HG02610 (cell line): ENCODE results near the gene FNBP1L.
A peak's percentile ranks its signal among the peaks of the same experiment; 100 is the strongest.
"Not testable (repeated sequence)": the region's sequence is repeated elsewhere in the genome, so short reads cannot be mapped to it uniquely, and the experiment has no call there.

ENCODE experiments used
- ATAC-seq: cut with Tn5 transposase; IDR thresholded peaks from one replicate; pipeline ENCODE4 v1.9.1; 2021; ENCODE audit warnings: mild to moderate bottlenecking, moderate library complexity; ENCODE audit not compliant: unreplicated experiment

FNBP1L gene

GRCh38 chr1:93588206-93588605, 140.3 kb downstream of the FNBP1L start:
- no peak for ATAC-seq

DNA sequence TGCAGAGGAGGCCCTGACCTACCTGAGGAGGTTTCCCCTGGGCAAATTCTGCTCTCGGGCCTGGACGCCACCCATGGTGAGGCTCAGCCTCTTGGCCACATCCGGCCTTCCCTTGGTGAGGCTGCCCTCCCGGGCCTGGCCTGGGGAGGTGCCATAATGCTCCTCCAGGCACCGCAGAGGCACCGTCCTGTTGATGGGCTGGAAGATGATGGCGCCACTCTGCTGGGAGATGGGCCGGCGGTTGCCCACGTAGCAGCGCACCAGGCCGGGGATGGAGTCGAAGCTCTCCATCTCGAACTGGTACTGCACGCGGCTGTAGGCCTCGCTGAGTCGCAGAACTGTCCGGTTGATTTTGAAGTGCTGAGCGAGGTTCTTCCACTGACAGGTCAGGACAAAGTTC, 141.0 kb downstream of the FNBP1L start:
- ATAC-seq = no peak

DNA sequence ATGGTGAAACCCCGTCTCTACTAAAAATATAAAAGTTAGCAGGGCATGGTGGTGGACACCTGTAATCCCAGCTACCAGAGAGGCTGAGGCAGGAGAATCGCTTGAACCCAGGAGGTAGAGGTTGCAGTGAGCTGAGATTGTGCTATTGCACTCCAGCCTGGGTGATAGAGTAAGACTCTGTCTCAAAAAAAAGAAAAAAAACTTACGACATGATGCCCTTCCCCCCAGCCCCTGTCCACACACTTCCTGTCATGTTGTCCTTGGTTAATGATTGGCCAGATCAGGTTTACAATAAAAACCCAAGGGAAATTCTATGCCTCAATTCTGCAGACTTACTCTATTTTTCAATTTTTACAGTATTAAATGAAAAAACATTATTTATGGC, 143.4 kb downstream of the FNBP1L start:
- ATAC-seq = not testable (repeated sequence)

DNA sequence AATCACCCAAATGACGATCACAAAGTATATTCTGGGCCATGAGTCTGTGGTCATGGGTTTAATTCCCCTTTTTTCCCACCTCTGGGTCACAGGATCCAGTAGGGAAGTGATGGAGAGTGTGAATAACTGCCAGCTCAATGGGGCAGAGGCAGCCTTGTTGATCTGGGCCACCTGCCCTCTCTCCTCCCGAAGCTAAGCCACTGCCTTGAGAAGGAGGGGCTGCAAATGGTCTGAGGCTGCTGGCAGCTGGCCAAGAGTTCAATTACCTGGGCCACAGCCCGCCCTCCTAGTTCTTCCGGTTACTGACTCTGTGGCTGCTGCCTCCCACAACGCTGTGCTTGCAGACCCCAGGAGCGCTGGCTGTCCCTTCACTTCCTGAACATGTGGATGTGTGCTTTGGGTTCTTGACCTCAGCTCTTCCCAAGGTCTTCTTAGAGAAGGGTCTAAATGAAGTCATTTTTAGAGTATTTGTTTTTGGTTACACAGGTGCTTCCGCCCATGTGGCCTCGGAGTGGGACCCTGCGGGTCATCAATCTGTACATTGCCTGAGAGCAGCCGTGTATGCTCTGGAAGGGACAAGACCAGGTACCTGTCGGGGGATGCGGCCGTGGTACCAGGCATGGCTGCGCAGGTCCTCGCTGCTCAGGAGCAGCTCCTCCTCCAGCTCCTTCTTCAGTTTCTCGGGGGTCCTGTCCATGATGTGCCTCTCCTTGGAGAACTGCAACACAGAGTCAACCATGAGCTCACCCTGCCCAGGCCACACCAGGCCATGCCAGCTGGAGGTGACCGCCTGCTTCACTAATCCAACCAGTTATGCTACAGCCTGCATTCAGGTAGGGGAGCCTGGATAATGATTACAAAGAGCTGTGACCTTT, 144.0 kb downstream of the FNBP1L start:
- peak; percentile 81 for ATAC-seq

DNA sequence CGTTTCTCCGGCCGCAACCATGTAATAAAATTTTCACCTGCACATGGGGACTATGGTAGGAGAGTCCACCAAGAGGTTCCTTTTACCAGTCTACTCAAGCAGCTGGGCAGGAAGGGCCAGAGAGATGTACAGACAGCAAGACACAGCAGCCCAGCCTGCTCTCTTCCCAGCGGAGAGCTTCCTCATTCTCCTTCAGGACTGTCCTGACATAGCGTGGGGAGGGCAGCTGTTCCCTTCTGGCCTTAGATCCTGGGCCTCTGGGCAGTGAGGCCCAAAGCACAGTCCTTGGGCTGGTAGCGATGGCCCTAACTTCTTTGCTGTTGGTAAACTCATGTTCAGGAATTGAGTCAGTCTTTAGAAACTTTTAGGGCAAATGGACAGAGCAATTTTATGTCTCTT, 144.6 kb downstream of the FNBP1L start:
- no peak for ATAC-seq

DNA sequence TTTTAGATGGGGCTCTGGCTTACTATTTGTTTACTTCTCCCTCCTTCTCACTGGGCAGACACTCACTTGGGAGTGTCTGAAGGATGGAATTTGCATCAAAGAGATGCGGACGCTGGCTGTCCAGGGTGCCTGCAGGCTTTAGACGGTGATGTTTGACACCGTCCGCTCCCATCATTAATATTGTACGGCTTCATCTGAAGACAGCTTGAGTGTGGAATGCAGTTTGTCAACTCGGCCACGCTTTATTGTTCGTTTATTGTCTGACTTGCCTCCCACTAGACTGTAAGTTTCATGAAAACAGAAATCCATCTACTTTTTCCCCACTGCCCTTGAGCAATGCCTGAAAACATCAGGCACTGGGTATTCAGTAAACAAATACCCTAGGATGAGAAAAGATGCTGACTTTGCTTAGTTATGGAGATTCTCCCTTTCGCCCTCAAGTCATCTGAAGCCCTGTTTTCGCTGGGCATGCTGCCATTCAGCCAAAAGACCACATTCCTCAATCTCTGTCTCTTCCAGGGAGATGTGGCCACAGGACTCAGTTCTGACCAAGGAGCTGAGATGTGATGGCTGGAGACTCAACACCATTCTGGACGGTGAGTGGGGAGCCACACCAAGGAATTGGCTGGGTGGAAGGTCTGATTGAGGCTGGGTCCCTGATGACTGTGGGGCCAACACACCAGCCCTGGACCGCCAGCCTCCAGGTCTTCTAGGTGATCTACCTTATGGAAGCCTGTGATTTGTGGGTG, 146.1 kb downstream of the FNBP1L start:
- no peak for ATAC-seq

- no peak for ATAC-seq
These were observed 146.6 kb downstream of the FNBP1L start for GRCh38 chr1:93594603-93594880.

- ATAC-seq = no peak
These were observed 147.3 kb downstream of the FNBP1L start for GRCh38 chr1:93595266-93595665.

- ATAC-seq = no peak
These were observed 147.8 kb downstream of the FNBP1L start for GRCh38 chr1:93595743-93596142.

- ATAC-seq = no peak
These were observed 148.6 kb downstream of the FNBP1L start for GRCh38 chr1:93596329-93597089.

GRCh38 chr1:93597709-93598108, 149.8 kb downstream of the FNBP1L start:
- no peak for ATAC-seq

DNA sequence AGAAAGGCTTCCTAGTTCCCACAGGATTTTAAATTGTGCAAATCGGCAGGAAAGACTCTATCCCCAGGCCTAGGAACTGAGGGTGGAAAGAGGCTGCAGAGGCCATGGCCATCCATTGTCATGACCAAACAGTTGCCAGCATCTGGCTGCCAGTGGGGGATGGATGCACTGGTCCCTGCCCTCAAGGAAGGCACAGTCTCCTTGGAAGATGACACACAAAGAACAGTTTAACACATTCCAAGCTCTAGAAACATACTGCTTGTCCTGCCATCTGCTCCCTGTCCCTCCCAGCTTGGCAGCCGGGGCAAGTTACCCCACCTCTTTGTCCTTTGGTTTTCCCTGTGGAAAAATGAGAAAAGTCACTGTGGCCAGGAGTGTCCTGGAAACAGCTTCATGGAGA, 150.5 kb downstream of the FNBP1L start:
- no peak for ATAC-seq

DNA sequence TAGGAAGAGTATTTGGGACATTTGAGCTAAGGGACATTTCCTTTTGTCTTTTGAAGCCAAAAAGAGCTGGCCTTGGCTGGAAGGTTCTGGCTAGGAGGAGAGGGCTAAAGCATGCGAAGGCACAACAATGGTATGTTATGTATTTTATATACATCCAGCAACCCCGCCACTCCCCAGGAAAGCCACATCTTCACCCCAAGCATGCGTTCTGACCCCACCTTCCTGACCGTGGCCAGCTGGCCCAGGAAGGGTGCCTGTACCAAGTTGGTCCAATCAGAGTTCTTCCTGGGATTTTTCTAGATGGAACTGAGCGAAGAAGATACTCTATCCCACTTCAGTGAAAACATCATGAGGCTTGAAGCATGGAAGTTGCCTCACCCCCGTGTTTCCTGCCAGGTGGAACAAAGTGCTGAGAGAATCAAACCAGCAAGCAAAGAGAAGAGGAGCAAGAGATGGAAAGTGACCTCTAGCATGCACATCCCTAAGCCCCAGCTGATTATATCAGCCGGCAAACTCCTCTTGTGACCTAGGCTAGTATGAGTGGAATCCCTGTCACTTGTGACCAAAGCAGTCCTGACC, 151.0 kb downstream of the FNBP1L start:
- ATAC-seq = no peak

DNA sequence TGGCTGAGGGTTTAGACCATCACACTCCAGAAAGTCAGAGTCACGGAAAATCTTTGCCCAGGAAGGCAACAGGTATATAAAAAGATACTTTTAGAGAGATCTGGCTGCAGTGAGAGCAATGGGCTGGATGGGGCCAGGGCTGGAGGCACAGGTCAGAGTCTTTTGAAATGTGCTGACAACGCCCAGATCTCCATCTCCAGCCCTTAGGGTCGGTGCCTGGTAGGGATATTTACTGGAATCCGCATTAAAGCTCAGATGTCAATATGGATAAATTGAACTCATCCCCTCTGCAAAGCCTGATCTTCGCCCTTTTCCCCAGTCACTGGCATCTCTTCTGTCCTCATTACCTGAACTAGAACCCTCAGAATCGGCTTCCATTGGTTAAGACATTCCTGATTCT, 151.6 kb downstream of the FNBP1L start:
- ATAC-seq = no peak

- no peak for ATAC-seq
These were observed 152.7 kb downstream of the FNBP1L start for GRCh38 chr1:93600663-93601062.

DNA sequence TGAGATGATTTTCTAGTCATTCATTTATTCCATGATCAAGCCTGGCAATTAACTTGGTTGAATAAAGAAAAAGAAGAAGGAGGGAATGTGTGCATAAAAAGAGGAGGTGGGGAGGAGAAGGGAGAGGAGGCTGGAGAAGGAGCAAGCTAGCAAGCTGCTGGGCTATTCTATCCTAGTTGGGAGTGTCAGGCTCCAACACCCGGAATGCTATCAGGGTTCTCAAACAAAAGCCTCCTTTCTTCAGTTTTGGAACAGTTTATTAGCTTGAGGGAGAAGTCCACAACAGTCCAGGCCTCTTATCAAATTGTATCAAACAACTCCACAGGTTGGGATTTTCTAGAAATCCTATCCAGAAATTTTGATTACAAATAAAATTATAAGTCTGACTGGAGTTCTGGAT, 153.8 kb downstream of the FNBP1L start:
- ATAC-seq = no peak

DNA sequence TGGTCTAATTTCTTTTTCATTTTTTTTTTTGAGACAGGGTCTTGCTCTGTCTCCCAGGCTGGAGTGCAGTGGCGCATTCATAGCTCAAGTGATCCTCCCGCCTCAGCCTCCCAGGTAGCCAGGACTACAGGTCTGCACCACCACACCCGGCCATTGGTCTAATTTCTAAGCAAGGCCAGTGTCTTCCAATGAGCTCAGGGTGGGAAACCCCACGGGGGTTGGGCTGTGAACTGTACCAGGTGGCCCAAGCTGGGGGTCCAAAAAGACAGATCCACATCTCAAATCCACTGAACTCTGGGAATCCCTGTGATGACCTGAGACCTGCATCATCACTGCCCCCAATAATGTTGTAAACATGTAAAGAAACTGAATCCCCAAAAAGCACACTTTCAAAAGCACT, 154.2 kb downstream of the FNBP1L start:
- ATAC-seq = no peak

DNA sequence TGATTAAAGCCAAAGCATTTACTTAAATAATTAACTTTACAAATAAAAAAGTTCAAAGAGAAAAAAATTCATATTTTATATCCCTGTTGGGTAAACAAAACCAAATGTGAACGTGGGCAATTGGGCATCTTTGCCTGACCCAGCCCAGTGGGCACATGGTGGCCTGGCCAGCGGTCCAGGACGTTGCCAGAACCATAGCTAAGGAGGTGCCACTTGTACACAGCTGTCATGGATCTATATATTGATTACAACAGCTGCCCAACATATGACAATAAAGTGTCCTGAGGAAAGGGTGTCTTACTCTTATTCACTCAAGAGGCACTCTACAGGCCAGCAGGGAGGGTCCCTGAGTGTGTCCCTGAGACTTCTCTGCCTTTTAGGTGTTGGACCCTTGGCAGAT, 155.2 kb downstream of the FNBP1L start:
- ATAC-seq = no peak

DNA sequence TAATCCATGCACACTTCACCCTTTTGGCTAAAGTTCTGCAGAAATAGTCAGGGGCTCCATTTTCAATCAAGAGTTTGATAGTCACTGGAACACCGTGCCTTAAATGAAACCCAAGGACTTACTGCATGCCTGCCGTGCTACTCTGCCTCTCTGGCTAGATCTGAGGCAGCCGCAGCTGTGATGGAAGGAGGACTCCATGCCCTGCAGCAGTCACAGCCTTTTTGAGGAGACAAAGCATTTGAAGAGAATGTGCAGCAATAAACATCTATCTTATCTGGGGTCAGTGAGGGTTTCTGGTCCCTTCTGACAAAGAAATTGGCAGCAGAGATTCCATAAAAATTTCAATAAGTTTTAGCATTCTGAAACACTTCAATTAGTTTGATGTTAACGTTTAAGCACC, 155.7 kb downstream of the FNBP1L start:
- ATAC-seq = no peak
